NOMO-1 treated with dmso at 0.1 percent for 144 hours (cell line): ENCODE data around the gene RECQL.
A peak's percentile ranks its signal among the peaks of the same experiment; 100 is the strongest.
"Not testable (repeated sequence)": the region's sequence is repeated elsewhere in the genome, so short reads cannot be mapped to it uniquely, and the experiment has no call there.

Experiments used
- DNase-seq: peaks from one replicate; lab custom pipeline; 2025; ENCODE audit not compliant: unreplicated experiment; lab: John Stamatoyannopoulos, UW

The RECQL gene

DNA sequence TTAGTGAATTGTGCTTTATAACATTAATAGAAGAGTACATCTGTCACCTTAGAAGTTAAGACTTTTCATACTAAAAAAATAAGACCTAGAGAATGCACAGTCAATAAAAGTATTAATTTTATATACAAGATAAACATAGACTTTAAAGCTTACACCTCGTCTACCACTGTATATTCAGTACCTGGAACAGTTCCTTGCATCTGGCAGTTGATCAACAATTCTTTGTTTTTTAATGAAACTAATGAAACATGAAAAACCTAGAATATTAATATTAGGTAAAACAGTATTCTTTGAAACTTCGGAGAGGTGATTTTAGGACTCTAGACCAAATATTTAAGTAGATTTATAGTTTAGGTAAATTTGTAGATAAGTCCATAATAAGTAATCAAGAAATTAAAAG is 4.5 kb upstream of the RECQL start:
- no peak for DNase-seq

DNA sequence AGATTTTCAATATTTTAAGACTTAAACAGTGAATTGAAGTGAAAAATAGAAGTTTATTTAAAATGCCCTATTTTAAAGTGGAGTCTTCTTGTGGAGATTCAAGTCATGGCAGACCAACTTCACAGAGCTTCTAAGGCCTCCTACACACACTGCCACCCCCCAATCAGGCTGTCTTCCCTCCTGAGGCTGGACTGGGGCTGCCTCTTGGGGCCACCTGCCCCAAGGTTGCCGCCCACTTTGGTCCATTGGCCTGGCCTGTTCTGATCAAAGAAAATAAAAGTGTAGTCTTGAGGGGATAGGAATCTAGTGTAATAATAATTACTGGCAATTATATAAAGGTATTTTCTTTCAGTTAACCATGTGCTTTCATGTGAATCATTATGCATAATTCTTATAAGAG is 1.4 kb upstream of the RECQL start:
- no peak for DNase-seq

- DNase-seq = no peak
Measured at GRCh38 chr12:21502164-21502496, 695 bp upstream of the RECQL start.

DNA sequence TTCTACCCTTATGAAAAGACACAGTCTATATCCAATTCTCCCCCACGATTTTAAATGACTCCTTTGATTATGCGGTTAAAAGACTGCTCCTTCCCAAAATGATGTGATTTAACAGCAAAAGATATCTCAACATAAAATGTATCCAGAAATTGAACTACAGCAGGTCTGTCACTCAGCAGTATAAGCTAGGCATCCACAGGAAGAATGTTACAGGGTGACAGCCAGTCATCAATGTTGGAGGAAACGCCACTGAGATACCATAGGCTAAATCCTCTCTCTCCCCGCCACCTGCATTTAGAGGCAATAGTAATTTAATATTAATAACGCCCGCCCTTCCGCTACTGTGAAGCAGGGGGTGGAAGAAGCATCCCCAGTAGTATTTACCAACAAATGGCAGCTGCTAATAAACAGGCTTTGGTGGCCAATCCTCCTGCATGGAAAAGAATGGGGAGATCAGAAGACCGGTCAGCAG is 613 bp downstream of the RECQL start:
- no peak for DNase-seq

DNA sequence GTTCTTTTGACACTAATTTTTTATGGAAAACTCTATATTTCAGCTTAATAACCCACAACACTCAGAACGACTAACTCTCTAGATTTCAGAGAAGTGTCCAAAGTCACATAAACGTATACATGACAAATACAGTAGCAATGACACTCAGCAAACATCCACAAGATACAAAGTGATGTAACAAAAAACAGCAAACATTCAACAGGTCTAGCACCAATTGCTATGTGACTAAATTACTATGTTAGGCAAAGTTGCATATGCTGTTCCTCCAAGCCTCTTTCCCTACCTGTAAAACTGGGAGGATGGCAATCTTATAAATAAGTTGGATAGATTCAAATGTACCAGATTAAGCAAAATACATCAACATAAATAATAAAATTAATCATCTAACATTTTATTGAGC is 1.7 kb downstream of the RECQL start:
- DNase-seq = no peak

DNA sequence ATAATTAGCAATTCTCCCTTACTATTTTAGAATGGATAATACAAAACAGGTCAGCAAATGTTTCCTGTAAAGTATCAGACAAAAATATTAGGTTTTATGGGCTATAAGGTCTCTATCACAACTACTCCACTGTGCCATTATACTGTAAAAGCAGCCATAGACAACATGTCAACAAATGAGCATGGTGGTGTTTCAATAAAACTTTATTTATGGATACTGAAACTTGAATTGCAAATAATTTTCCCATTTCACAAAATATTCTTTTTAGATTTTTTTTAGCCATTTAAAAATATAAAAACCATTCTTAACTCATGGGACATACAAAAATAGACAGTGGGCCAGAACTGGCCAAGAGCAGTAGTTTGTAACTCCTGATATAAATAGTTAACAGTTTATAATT is 15.4 kb downstream of the RECQL start:
- DNase-seq = no peak

DNA sequence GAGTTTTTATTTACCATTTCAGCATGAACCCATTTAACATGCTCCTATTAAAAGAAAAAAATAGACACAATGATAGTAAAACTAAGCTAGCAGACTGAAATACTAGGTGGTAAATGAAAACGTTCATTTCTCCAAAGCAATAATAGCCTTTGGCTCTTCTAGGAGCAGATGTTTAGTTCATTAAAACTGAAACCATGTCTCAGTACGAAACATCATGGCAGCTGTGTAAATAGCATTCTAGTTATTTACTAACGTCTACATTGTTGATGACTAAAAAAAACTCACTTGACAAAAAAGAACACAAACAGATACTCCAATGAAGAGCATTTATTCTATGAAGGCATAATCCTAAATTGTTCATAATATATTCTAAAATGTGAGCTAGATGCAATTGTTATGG is 17.9 kb downstream of the RECQL start:
- no peak for DNase-seq

GRCh38 chr12:21478756-21479455 is 22.5 kb downstream of the RECQL start:
- no peak for DNase-seq

GRCh38 chr12:21476949-21477348 is 24.5 kb downstream of the RECQL start:
- no peak for DNase-seq

GRCh38 chr12:21475552-21475951 is 25.9 kb downstream of the RECQL start:
- no peak for DNase-seq

GRCh38 chr12:21472197-21472823 is 29.1 kb downstream of the RECQL start:
- DNase-seq = no peak

DNA sequence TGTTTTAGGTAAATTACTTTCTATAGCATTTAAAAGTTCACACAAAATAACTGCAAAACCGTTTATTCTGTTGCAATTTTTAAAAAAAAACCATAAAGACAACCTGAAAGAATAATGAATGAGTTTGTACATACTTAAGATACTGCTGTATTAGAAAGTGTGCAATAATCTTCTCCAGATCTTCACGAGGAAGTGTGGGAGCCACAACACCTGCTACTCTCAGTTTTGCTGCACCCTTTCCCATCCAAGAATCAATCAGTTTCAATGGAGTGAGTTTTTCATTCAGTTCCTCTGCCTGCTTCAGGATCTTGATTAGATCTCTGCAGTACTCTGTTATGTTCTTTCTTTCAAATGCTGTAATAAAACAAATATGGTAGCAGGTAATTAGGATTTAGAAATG is 30.1 kb downstream of the RECQL start:
- DNase-seq = no peak

DNA sequence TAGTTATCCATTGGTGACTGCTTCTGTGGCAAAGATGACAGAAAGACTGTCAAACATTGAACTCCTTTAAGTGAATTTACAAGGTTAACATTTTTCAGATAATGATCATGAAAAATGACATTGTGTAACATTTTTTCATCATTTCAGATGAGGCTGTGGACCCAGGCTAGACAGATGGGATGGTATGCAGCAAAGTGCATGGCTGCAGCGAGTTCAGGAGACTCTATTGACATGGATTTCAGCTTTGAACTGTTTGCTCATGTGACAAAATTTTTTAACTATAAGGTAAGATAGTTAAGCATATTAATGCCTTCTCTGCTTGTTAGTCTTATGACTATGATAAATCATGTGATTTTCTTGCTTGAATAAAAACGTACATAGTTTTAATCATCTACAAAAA is 34.1 kb downstream of the RECQL start:
- DNase-seq = not testable (repeated sequence)

GRCh38 chr12:21459474-21459873 is 42.0 kb downstream of the RECQL start:
- DNase-seq = no peak

DNA sequence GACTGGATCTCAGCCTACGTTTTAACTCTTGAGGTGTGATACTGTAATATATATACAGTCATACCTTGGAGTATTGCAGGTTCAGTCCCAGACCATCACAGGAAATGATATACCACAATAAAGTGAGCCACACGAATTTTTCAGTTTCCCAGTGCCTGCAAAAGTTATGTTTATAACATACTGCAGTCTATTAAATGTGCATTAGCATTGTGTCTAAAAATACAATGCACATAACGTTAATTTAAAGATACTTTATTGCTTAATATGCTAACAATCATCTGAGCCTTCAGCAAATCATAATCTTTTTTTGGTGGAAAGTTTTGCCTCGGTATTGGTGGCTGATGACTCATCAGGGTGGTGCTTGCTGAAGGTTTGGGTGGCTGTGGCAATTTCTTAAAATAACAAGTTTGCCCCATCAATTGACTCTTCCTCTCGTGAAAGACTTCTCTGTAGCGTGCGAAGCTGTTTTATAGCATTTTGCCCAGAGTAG is 45.1 kb downstream of the RECQL start:
- peak; percentile 74 for DNase-seq

DNA sequence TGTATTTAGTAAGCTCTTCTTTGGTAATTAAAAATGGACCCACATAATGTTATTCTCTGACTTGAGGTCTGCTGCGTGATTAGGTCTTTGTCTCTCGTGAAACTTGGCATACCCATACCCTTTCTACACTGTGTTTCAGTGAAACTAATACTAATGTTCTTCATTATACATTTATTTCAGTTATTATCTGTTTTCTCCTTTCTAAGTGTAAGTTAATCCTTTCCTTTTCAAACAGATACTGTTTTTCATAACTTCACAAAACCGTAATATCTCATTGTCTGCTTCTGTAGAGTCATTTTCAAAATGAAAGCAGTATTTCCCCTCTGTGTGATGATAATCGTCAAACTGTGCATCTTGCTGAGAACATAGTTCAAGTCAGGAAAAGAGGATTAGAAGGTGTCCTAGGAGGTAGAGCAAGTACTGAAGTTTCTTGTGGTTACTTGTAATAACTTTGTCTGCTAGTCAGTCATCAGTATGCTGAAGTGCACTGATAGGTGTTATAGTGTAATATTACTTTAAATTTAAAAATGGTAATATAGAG is 48.1 kb downstream of the RECQL start:
- DNase-seq = no peak

DNA sequence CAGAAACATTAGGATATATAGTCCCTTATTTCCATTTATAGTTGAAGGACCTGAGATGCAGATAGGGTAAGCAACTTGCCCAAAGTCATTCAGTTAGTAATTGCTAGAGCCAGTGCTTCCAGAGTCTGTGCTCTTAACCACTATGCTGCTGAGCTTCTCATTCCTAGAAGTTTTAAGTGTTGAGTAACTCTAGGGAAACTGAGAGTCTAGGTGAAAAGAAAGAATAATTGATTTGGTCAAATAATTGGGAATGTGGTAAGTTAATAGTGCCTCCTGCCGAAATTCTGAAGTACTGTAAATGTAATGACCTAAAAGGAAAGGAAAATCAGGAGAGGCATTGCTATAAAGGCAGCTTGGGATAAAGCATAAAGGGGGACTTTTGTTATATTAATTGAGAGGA is 49.9 kb downstream of the RECQL start:
- no peak for DNase-seq

DNA sequence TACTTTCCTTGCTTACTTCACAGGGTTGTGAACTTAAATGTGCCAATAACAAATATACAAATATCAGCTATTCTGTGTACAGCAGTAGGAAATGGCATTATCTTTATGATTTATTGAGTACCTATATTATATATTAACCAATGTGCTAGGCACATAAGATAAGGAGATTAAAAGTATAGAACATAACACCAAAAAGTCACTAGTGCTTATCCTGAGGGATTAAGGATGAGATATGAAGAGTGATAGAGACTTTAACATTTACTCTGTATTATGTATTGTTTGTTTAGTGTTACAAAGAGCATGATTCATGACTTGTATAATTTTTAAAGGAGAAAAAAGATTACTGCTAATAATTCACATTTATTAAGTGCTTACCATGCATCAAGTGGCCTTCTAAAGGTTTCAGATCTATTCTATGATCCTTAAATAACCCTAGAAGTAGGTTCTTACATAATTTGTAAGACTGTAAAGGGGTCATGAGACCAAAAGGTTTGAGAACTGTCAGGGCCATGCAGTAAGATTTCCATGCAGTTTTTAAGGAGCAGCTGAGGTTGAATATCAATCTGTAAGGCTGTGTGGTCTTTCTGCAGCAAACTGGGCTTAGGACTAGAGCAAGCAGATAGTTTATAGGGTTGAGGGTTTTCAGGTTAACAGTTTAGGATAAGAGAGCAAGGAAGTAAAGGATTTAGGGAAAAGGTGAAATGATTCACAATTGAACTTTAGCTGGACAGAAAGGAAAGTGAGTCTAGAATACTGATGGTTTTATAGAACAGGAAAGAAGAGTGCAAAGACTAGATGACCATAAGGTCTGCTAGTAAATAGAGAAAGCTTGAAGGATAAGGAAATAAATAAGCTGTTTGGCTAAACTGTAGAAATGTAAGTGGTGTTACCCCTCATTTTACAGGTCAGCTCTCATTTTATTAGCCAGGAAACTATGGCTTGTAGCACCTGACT is 57.0 kb downstream of the RECQL start:
- DNase-seq = no peak

DNA sequence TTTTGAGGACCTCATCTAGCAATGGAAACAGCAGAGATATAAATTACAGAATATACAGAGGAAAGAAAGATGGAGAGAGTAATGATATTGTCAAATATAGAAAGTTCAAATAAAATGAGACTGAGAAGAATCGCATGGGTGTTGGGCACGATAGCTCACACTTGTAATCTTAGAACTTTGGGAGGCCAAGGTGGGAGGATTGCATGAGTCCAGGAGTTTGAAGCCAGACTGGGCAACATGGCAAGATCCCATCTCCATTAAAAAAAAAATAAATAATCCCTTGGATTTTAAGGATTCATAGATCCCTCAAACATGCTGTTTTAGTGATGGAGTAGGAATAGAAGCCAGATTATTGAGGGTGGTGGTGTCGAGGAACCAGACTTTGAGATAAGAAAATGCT is 62.1 kb downstream of the RECQL start:
- no peak for DNase-seq

DNA sequence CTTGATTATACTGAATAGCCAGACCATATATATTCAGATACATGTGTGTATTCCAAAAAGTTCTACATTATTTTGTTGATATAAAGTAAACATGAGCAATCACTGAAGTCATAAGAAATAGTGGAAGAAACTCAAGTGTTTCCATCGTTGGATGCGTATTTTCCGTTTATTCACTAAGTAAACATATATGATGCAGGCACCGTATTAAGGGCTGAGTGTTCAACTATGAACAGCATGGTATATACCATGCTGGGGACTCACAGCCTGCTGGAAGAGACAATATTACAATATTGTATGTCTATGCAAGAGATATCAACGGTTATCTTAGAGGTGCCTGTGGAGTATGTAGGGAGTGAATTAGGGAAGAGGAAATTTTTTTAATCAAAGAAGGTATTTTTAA is 62.8 kb downstream of the RECQL start:
- DNase-seq = no peak

DNA sequence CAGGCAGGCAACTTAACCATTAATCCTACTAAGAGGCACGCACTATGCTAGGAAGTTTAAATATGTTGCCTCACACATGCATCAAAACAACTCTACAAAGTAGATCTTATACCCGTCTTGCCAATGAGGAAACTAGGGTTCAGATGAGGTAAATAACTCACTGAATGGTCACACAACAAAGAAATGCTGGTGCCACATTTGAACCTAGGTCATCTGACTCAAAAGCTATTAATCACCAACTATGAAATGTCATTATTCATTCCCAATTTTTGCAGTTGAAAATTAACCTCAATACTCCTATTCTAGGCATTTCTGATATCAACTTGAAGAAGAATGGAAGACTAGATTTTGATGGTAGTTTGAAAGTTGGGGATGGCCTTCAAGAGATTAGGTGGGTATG is 66.7 kb downstream of the RECQL start:
- no peak for DNase-seq
